Hindlimb muscle (tissue), 1 donor: ENCODE data around the gene TIAL1. TPM values are rescaled to one million over a fixed set of nuclear protein-coding genes. Genes with fewer than 3 reads are reported as not detected.
"Not testable (repeated sequence)": the region's sequence is repeated elsewhere in the genome, so short reads cannot be mapped to it uniquely, and the experiment has no call there.

ENCODE experiments used
- DNase-seq: peaks from one replicate; pipeline ENCODE4 v3.0.0-alpha.2; 2013
- polyA plus RNA-seq: library from polyadenylated mRNA; unstranded; fragments of 120-200 nt; gene quantifications from one replicate; pipeline ENCODE4 v1.2.1, GENCODE V29; 2013; ENCODE audit not compliant: insufficient read length

TIAL1 gene, protein sequence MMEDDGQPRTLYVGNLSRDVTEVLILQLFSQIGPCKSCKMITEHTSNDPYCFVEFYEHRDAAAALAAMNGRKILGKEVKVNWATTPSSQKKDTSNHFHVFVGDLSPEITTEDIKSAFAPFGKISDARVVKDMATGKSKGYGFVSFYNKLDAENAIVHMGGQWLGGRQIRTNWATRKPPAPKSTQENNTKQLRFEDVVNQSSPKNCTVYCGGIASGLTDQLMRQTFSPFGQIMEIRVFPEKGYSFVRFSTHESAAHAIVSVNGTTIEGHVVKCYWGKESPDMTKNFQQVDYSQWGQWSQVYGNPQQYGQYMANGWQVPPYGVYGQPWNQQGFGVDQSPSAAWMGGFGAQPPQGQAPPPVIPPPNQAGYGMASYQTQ
- 104 TPM for polyA plus RNA-seq

GRCh38 chr10:119596537-119597404 lies at the start of gene TIAL1:
TIAL1 (minus strand) TSS chr10:119596964; CDS start chr10:119596465, 499 bp downstream.
- DNase-seq: peak; percentile 98

- no peak for DNase-seq
Measured at GRCh38 chr10:119644994-119645393, 48.2 kb upstream of the TIAL1 start.

DNA sequence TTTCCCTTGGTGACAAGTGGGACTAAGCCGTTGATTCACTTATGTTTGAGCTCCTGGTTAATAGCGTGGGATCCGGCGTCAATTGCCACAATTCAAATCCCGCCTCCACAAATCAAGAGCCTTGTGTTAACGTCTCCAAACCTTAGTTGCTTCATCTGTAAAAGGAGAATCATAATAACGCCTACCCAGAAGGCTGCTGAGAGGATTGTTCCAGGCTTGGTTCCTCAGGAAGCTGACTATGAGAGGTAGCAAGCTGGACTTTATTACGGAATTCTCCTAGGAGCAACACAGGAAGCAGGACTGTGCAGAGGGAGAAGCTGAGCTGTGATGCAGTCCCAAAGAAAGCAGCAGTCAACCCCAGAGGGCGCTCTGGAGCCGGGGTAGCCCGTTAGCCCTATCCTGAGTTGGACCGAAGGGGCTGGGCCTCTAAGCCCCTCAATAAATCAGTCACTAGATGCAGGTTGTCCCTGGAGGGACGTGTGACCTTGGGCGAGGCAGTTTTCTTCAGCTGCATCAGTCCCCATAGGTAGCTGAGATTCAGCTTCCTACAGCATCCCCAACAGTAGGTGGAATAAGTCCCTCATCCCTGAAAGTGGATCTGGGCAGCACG lies 47.5 kb upstream of the TIAL1 start:
- no peak for DNase-seq

DNA sequence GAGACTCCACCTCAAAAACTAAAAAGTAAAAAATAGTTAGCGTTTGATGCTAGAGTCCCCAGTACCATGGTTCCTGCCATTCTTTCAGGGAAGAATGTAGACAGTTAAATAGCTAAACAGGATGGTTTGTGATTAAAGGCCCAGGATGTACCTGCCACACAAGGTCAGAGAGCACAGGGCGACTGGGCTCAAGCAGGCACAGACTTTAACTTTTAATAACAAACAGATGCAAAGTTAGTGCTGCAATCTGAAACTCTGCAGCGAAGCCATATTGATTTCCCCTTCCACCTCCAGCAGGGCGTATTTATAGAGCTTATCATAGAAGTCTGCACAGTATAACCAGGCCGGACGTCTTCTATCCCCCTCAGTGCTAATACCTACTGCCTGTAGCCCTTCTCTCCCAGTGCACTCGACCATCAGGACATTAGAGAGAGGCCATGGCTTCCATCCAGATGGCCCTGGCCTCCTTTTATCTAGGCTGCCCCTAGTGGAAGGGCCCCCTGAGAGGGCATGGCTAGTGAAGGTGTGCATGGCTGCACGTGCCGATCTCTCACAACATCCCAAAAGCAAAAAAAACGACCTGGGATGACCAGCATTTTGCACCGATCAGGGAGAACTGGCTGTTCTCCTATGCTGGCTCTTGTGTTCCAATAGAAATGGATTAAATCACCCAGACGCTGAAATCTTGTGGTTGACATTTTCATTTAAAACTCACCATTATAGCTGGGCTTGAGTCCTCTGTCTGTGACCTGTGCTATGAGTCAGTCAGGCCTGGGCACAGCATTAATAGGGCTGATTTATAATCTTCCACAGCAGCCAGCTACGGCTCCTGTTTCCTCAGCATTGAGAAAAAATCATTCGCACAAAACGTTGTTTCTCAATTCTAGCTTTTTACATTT lies 46.8 kb upstream of the TIAL1 start:
- no peak for DNase-seq

DNA sequence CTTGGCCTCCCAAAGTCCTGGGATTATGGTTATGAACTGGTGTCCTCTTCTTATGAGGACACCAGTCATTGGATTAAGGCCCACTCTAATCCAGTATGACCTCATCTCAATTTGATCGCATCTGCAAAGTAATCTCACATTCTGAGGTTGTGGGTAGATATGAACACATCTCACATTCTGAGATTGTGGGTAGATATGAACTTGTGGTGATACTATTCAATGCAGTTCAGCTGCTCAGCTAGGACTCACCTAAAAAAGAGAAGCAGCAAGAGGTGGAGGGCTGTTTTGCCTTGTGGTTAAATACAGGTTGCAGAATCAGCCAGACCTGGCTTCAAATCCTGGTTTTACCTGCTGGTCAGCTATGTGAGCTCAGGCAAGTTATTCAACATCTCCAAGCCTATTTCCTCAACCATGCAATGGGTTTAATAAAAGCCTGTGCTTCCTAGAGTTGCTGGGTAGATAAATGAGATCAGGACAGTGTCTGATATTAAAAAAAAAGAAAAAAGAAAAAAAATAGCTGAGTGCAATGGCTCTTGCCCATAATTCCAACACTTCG lies 45.9 kb upstream of the TIAL1 start:
- no peak for DNase-seq

GRCh38 chr10:119640875-119641526 lies 44.2 kb upstream of the TIAL1 start:
- no peak for DNase-seq

- DNase-seq: no peak
Measured at GRCh38 chr10:119640384-119640783, 43.6 kb upstream of the TIAL1 start.

GRCh38 chr10:119638982-119639381 lies 42.2 kb upstream of the TIAL1 start:
- DNase-seq: no peak

- no peak for DNase-seq
Measured at GRCh38 chr10:119637631-119638030, 40.9 kb upstream of the TIAL1 start.

DNA sequence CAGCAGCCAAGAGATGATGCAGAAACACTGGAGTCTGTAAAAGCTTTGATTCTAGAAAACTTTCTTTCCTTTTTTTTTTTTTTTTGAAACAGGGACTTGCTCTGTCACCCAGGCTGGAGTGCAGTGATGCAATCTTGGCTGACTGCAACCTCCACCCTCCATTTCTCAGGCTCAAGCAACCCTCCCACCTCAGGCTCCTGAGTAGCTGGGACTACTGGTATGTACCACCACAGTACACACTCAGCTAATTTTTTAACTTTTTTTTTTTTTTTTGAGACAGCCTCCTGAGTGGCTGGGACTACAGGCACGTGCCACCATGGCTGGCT lies 37.4 kb upstream of the TIAL1 start:
- DNase-seq: no peak

DNA sequence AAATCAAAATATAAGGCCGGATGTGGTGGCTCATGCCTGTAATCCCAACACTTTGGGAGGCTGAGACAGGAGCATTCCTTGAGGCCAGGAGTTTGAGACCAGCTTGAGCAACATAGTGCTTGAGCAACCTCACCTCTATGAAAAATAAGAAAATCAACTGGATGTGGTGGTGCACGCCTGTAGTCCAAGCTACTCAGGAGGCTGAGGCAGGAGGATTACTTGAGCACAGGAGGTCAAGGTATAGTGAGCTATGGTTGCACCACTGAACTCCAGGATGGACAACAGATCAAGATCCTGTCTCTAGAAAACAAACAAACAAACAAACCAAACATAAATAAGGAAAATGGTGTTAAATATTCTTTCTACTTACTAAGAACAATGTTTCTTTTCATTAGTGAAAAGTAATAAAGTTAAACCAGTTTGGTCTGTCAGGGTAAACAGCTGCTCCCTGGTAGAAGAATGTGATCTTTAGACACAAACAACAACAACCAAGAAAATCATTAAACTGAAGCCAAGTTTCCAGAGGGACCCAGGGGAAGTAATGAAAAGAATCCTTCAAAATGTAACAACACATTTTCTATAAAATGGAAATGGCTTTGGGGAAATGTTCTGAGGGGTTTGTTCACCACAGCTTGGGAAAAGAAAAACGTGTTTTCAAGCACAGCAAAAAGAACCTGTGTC lies 36.9 kb upstream of the TIAL1 start:
- peak; percentile 39 for DNase-seq

GRCh38 chr10:119630300-119630699 lies 33.5 kb upstream of the TIAL1 start:
- DNase-seq: no peak

DNA sequence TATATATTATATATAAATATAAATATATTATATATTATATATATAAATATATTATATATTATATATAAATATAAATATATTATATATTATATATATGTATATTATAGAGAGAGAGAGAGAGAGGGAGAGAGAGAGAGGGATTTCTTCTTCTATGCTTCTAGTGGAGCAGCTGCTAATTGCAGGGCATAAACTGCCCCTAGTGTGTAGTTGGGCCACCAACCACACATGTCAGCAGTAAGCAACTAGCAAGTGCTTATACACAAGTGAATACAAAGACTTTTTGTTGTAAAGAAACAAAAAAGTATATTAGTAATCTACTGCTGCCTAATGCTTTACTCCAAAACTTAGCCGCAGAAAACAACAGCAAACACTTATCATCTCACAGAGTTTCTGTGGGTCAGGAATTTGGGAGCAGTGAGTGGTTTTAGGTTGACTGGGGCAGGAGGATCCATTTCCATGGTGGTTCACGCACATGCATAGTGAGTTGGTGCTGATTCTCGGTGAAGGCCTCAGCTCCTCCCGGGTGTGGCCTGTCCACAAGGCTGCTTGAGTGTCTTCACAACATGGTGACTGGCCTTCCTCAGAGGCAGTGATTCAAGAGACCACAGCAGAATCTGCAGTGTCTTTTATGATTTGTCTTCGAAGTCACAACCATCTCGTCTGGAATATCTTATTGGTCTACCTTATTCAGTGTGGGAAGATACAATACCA lies 29.0 kb upstream of the TIAL1 start:
- no peak for DNase-seq

DNA sequence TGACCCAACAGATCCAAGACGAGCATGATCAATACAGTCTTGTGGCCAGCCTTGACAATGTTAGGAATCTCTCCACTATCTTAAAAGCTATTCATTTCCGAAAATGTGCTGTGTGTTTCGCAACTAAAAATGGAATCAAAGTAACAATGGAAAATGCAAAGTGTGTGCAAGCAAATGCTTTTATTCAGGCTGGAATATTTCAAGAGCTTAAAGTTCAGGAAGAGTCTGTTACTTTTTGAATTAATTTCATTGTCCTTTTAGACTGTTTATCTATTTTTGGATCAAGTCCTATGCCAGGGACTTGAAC lies 24.3 kb upstream of the TIAL1 start:
- DNase-seq: no peak

DNA sequence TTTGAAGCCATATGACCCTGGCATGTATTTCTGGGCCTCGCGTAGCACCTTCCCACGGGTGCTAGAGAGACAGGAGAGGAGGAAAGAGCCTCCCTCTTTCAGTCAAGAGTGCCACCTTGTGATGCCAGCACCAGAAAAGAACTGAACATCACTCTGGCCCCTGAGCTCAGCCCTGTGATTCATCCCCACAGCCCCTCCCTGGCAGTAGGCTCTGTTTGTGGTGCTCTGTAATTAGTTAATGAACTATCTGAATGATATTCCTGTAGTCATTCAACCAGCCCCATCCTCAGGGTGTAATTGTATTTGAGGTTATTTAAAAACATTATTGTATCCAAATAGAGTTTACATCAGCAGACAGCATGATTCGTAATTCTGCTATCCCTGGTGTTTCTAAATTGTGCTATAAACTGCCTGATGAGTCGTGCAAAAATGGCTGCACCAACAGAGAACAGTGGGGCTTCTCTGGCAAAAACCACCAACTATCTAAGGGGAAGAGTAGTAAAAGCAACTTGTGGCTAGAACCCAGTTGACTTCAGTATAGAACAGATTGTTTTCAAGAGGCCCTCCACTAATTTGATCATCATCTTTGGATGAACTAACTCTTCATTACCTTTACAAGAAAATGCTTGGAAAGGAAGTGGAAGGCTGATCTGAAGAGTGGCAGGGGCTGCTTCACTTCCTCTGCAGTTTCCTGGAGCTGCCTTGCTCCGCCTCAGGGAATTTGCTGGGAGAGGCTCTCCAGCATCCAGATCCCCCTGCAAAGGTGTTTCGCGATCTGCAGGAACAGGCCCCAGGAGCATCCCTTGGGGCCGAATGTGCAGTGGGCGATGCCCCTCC lies 23.7 kb upstream of the TIAL1 start:
- no peak for DNase-seq

DNA sequence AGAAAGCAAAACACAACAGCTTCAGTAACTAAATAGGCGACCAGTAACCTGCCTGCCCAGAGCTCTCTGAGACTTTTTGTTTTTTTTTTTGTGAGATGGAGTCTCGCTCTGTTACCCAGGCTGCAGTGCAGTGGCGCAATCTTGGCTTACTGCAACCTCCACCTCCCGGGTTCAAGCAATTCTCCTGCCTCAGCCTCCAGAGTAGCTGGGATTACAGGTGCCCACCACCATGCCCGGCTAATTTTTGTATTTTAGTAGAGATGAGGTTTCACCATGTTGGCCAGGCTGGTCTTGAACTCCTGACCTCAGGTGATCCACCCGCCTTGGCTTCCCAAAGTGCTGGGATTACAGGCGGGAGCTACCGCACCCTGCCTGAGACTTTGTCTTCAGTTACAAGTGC lies 23.0 kb upstream of the TIAL1 start:
- not testable (repeated sequence) for DNase-seq

DNA sequence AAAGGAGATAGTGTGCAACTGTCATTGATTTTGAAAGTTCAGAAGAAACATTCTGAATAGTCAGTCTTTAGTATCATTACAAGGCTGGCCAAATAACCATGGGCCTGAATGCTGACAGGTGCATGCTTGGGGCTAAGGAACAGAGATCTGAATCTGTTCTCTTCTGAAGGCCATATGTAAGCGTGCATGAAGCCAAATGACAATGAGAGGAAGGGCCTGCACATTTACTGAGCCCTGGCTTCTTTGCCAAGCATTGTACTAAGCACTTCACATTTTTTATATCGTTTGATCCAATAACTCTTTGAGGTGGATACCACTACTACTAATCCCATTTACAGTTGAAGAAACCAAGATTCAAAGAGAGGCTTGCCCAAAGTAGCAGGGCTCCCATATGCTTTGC lies 22.5 kb upstream of the TIAL1 start:
- no peak for DNase-seq

GRCh38 chr10:119616882-119617570 lies 20.3 kb upstream of the TIAL1 start:
- no peak for DNase-seq

DNA sequence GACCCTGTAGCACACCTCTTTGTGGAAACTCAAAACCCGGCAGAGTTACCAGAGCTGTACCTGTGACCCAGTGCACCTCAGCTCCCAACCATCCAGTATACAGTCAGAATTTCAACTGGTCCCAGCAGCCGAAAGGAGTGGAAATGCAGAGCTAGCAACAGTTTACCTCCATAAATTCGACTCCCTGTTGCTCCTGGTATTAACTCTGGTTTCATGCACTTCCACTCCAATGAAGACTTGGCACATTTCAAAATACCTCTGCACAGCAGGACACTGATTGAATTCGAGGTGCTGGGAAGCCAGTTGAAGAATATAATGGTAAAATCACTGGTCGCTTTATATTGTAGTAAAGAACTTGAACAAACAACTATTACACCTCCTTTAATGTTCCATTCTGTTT lies 17.9 kb upstream of the TIAL1 start:
- no peak for DNase-seq
